GM23338 (cell line): ENCODE measurements around the gene XG. TPM values are rescaled to one million over a fixed set of nuclear protein-coding genes. Genes with fewer than 3 reads are reported as not detected.

Experiments used
- ATAC-seq: fragments of 200-7000 bp; cut with Tn5 transposase; 3 replicates; pipeline ENCODE4 v1.9.1; 2020
- DNase-seq: peaks from one replicate; pipeline ENCODE4 v3.0.0-alpha.2; 2015; ENCODE audit warnings: low spot score
- H2AFZ ChIP-seq: fragments of 200-600 bp; sonication (generic); 2 replicates; pipeline ENCODE4 v1.8.0; 2016; ENCODE audit warnings: antibody characterized with exemption, mild to moderate bottlenecking, moderate library complexity
- H3F3A ChIP-seq: fragments of 200-600 bp; sonication (generic); replicated peaks from 2 replicates; pipeline ENCODE4 v1.8.0; 2017; ENCODE audit warnings: antibody characterized with exemption, mixed run types, low read depth
- H3K27ac ChIP-seq: fragments of 200-600 bp; sonication (generic); 2 replicates; pipeline ENCODE4 v1.6.1; 2016; ENCODE audit warnings: low read depth
- H3K27me3 ChIP-seq: fragments of 200-600 bp; sonication (generic); 2 replicates; pipeline ENCODE4 v1.8.0; 2016; ENCODE audit warnings: mild to moderate bottlenecking, mixed run types, moderate library complexity; ENCODE audit not compliant: insufficient read depth
- H3K36me3 ChIP-seq: fragments of 200-600 bp; sonication (generic); 2 replicates; pipeline ENCODE4 v1.8.0; 2016; ENCODE audit warnings: mild to moderate bottlenecking; ENCODE audit not compliant: insufficient read depth
- H3K4me1 ChIP-seq: fragments of 200-600 bp; sonication (generic); 2 replicates; pipeline ENCODE4 v1.8.0; 2016; ENCODE audit warnings: mild to moderate bottlenecking, moderate library complexity; ENCODE audit not compliant: insufficient read depth
- H3K4me2 ChIP-seq: fragments of 200-600 bp; sonication (generic); 2 replicates; pipeline ENCODE4 v1.7.1; 2017; ENCODE audit warnings: mixed run types
- H3K4me3 ChIP-seq: fragments of 200-600 bp; sonication (generic); 2 replicates; pipeline ENCODE4 v1.6.1; 2016; ENCODE audit warnings: mixed run types
- H3K79me2 ChIP-seq: fragments of 200-600 bp; sonication (generic); replicated peaks from 2 replicates; pipeline ENCODE4 v1.8.0; 2017; ENCODE audit warnings: mild to moderate bottlenecking; ENCODE audit not compliant: insufficient read depth
- H3K9me2 ChIP-seq: fragments of 200-600 bp; sonication (generic); 2 replicates; pipeline ENCODE4 v1.8.0; 2017; ENCODE audit not compliant: insufficient read depth
- H4K20me1 ChIP-seq: fragments of 200-600 bp; sonication (generic); replicated peaks from 2 replicates; pipeline ENCODE4 v1.8.0; 2017; ENCODE audit warnings: mild to moderate bottlenecking; ENCODE audit not compliant: insufficient read depth
- H3K27ac Mint-ChIP-seq: 2 replicates; pipeline ENCODE4 v1.8.0; 2020; ENCODE audit warnings: inconsistent platforms, mild to moderate bottlenecking, moderate library complexity, mixed read lengths
- H3K27me3 Mint-ChIP-seq: 3 replicates; pipeline ENCODE4 v1.8.0; 2022; ENCODE audit warnings: low read depth, mild to moderate bottlenecking, moderate library complexity, mixed read lengths, inconsistent platforms; ENCODE audit not compliant: insufficient read depth, poor library complexity
- H3K36me3 Mint-ChIP-seq: 3 replicates; pipeline ENCODE4 v1.8.0; 2021; ENCODE audit warnings: low read depth, mild to moderate bottlenecking, inconsistent platforms, moderate library complexity, mixed read lengths
- H3K4me1 Mint-ChIP-seq: 3 replicates; pipeline ENCODE4 v1.8.0; 2020; ENCODE audit warnings: mild to moderate bottlenecking, inconsistent platforms, mixed read lengths
- H3K4me3 Mint-ChIP-seq: 3 replicates; pipeline ENCODE4 v1.8.0; 2021; ENCODE audit warnings: moderate library complexity, mild to moderate bottlenecking, inconsistent platforms, mixed read lengths
- H3K9me3 Mint-ChIP-seq: 3 replicates; pipeline ENCODE4 v1.8.0; 2020; ENCODE audit warnings: moderate library complexity, mild to moderate bottlenecking, inconsistent platforms, mixed read lengths
- CREB1 ChIP-seq: fragments of 250-450 bp; sonication (Bioruptor Pico); IDR thresholded peaks from 2 replicates; pipeline ENCODE4 v1.5.0; 2020; ENCODE audit warnings: low read depth, mild to moderate bottlenecking, moderate library complexity
- NANOG ChIP-seq: IDR thresholded peaks from 2 replicates; pipeline ENCODE4 v1.6.1; 2016; ENCODE audit warnings: antibody characterized with exemption, borderline replicate concordance
- ZNF114 ChIP-seq: fragments of 250-450 bp; sonication (Bioruptor Pico); IDR thresholded peaks from 2 replicates; pipeline ENCODE4 v1.5.0; 2020; ENCODE audit warnings: mild to moderate bottlenecking, moderate library complexity
- polyA plus RNA-seq: library from polyadenylated mRNA; unstranded; fragments of >200 nt; fragmentation: Nextera tagmentation; extraction: Ambion mirVana; gene quantifications from 2 replicates; pipeline ENCODE4 v1.2.1, GENCODE V29; 2016
- total RNA-seq: library from RNA; depleted of rRNA; stranded (reverse); fragments of >200 nt; shearing (Covaris generic); gene quantifications from 2 replicates; pipeline ENCODE4 v1.2.3, GENCODE V29; 2014
- TF ChIP-seq, protein P1 (sequence below): fragments of 250-450 bp; sonication (Bioruptor Pico); IDR thresholded peaks from 2 replicates; pipeline ENCODE4 v1.5.0; 2020; ENCODE audit warnings: mild to moderate bottlenecking, moderate library complexity
- TF ChIP-seq, protein P2 (sequence below): IDR thresholded peaks from 2 replicates; pipeline ENCODE4 v1.6.1; 2016; ENCODE audit warnings: antibody characterized with exemption

Gene XG
- total and polyA plus RNA-seq, 2 experiments from 2014 or later = 0.28 to 0.60 TPM

DNA sequence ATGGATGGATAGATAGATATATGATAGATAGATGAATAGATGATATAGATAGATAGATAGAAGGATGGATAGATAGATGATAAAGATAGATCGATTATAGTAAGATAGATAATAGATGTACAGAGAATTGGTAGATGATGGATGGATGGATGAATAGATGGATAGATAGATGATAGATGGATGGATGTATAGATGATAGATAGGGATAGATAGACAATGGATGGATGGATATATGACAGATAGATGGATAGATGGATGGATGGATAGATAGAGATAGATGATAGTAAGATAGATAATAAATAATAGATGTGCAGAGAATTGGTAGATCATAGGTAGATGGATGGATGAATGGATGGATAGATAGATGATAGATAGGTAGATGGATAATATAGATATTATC lies 89.1 kb downstream of the XG start (continued):
- TF ChIP-seq, protein P1, sequence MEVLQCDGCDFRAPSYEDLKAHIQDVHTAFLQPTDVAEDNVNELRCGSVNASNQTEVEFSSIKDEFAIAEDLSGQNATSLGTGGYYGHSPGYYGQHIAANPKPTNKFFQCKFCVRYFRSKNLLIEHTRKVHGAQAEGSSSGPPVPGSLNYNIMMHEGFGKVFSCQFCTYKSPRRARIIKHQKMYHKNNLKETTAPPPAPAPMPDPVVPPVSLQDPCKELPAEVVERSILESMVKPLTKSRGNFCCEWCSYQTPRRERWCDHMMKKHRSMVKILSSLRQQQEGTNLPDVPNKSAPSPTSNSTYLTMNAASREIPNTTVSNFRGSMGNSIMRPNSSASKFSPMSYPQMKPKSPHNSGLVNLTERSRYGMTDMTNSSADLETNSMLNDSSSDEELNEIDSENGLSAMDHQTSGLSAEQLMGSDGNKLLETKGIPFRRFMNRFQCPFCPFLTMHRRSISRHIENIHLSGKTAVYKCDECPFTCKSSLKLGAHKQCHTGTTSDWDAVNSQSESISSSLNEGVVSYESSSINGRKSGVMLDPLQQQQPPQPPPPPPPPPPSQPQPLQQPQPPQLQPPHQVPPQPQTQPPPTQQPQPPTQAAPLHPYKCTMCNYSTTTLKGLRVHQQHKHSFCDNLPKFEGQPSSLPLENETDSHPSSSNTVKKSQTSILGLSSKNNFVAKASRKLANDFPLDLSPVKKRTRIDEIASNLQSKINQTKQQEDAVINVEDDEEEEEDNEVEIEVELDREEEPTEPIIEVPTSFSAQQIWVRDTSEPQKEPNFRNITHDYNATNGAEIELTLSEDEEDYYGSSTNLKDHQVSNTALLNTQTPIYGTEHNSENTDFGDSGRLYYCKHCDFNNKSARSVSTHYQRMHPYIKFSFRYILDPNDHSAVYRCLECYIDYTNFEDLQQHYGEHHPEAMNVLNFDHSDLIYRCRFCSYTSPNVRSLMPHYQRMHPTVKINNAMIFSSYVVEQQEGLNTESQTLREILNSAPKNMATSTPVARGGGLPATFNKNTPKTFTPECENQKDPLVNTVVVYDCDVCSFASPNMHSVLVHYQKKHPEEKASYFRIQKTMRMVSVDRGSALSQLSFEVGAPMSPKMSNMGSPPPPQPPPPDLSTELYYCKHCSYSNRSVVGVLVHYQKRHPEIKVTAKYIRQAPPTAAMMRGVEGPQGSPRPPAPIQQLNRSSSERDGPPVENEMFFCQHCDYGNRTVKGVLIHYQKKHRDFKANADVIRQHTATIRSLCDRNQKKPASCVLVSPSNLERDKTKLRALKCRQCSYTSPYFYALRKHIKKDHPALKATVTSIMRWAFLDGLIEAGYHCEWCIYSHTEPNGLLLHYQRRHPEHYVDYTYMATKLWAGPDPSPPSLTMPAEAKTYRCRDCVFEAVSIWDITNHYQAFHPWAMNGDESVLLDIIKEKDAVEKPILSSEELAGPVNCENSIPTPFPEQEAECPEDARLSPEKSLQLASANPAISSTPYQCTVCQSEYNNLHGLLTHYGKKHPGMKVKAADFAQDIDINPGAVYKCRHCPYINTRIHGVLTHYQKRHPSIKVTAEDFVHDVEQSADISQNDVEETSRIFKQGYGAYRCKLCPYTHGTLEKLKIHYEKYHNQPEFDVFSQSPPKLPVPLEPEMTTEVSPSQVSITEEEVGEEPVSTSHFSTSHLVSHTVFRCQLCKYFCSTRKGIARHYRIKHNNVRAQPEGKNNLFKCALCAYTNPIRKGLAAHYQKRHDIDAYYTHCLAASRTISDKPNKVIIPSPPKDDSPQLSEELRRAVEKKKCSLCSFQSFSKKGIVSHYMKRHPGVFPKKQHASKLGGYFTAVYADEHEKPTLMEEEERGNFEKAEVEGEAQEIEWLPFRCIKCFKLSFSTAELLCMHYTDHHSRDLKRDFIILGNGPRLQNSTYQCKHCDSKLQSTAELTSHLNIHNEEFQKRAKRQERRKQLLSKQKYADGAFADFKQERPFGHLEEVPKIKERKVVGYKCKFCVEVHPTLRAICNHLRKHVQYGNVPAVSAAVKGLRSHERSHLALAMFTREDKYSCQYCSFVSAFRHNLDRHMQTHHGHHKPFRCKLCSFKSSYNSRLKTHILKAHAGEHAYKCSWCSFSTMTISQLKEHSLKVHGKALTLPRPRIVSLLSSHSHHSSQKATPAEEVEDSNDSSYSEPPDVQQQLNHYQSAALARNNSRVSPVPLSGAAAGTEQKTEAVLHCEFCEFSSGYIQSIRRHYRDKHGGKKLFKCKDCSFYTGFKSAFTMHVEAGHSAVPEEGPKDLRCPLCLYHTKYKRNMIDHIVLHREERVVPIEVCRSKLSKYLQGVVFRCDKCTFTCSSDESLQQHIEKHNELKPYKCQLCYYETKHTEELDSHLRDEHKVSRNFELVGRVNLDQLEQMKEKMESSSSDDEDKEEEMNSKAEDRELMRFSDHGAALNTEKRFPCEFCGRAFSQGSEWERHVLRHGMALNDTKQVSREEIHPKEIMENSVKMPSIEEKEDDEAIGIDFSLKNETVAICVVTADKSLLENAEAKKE (CRISPR knock-in tag) = no peak

DNA sequence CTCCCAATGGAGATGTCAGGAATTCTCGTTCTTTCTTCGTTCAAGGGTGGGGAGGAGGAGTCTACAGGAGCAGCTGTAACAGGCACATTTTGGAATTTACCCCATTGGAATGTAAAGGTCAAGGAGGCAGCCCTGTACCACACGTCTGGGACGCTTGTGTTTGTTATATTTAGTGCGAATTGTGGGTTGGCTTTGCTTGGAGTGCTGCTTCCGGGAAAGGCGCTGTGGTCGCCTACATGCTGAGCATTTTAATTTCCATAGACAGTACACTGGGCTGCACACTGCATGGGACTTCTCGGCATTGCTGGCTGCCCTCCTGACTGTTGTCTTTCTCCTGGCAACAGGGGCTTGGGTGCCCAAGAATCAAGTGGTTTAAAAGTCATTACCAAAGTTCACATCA lies 89.7 kb downstream of the XG start:
- ATAC-seq (no peak), DNase-seq (no peak)
- H3K79me2 ChIP-seq = peaks cover 15% of the 10 kb centered on the region; the same call in 1 of the 2 replicates

More for the DNA sequence above, 89.7 kb downstream of the XG start:
- H3K4me2 ChIP-seq = no peak overlapping the region
- Mint-ChIP-seq H3K9me3 (peaks cover 28% of the 10 kb centered on the region), H3K27me3 (peaks cover 3% of the 10 kb centered on the region), H3K36me3 (peaks cover 60% of the 10 kb centered on the region), H3K4me3 (no peak overlapping the region), H3K27ac (no peak overlapping the region), H3K4me1 (no peaks in the 10 kb centered on the region)
- H3K4me1 ChIP-seq = no peaks in the 10 kb centered on the region
- no peaks in the 10 kb centered on the region for H3F3A ChIP-seq
- no peaks in the 10 kb centered on the region for H3K36me3 ChIP-seq
- H4K20me1 ChIP-seq = no peaks in the 10 kb centered on the region
- H3K27me3 ChIP-seq = no peaks in the 10 kb centered on the region
- H3K27ac ChIP-seq = no peak overlapping the region
- no peak overlapping the region for H2AFZ ChIP-seq
- no peaks in the 10 kb centered on the region for H3K9me2 ChIP-seq
- H3K4me3 ChIP-seq = no peak overlapping the region
- TF ChIP-seq, protein P1 (CRISPR knock-in tag) = no peak
- TF ChIP-seq ZNF114 (CRISPR knock-in tag) (no peak), NANOG (no peak), CREB1 (no peak)
- TF ChIP-seq, protein P2, sequence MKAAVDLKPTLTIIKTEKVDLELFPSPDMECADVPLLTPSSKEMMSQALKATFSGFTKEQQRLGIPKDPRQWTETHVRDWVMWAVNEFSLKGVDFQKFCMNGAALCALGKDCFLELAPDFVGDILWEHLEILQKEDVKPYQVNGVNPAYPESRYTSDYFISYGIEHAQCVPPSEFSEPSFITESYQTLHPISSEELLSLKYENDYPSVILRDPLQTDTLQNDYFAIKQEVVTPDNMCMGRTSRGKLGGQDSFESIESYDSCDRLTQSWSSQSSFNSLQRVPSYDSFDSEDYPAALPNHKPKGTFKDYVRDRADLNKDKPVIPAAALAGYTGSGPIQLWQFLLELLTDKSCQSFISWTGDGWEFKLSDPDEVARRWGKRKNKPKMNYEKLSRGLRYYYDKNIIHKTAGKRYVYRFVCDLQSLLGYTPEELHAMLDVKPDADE = no peak
